K562 (cell line): ENCODE measurements around the gene TUBG2. TPM values are rescaled to one million over a fixed set of nuclear protein-coding genes. Genes with fewer than 3 reads are reported as not detected.

Experiments
- BRCA1 ChIP-seq, 2 experiments: fragments of 450-650 bp in 1 of 2; sonication (generic) in 1 of 2; formaldehyde crosslinking in 1 of 2; IDR thresholded peaks; 2 replicates each; pipeline versions ENCODE4 v1.5.0 to v1.6.1; 2017 to 2020; ENCODE audit warnings: mild to moderate bottlenecking in 1 of 2, missing genetic modification reagents in 1 of 2
- CHD4 ChIP-seq: fragments of 200-600 bp; sonication (generic); IDR thresholded peaks from 3 replicates; pipeline ENCODE4 v1.6.1; 2012; ENCODE audit warnings: low read depth, mild to moderate bottlenecking, mixed read lengths, low read length, inconsistent platforms; ENCODE audit not compliant: insufficient read depth, insufficient replicate concordance, poor library complexity, severe bottlenecking
- CREBBP ChIP-seq: IDR thresholded peaks from one replicate; pipeline ENCODE4 v1.6.1; 2012; ENCODE audit warnings: low read depth, mild to moderate bottlenecking, control low read depth, inconsistent platforms, low read length
- CREM ChIP-seq: IDR thresholded peaks from 2 replicates; pipeline ENCODE4 v1.6.1; 2014; ENCODE audit warnings: antibody characterized with exemption, low read depth
- HNRNPL ChIP-seq: fragments of 200-400 bp; formaldehyde crosslinking; IDR thresholded peaks from 2 replicates; pipeline ENCODE4 v1.6.1; 2017; ENCODE audit warnings: low read depth, mild to moderate bottlenecking, low read length
- MXI1 ChIP-seq: IDR thresholded peaks from 2 replicates; pipeline ENCODE4 v1.6.1; 2011; ENCODE audit warnings: low read depth, mild to moderate bottlenecking, improper control_type of control experiment, low read length
- NRF1 ChIP-seq, 2 experiments: fragments of 450-650 bp; IDR thresholded peaks in 1 of 2; conservative IDR thresholded peaks in 1 of 2; 2 replicates each; pipeline ENCODE4 v1.6.1; 2014; ENCODE audit warnings: mild to moderate bottlenecking in 2 of 2
- SMC3 ChIP-seq: conservative IDR thresholded peaks from 2 replicates; pipeline ENCODE4 v1.6.1; 2011; ENCODE audit warnings: low read depth, low read length, improper control_type of control experiment; ENCODE audit not compliant: insufficient read depth
- STAT5A ChIP-seq: IDR thresholded peaks from 2 replicates; pipeline ENCODE4 v1.6.1; 2012; ENCODE audit warnings: low read length, inconsistent platforms, borderline replicate concordance
- SUPT5H ChIP-seq: fragments of 450-650 bp; IDR thresholded peaks from 2 replicates; pipeline ENCODE4 v1.6.1; 2016
- TAF15 ChIP-seq: fragments of 200-400 bp; formaldehyde crosslinking; IDR thresholded peaks from 2 replicates; pipeline ENCODE4 v1.6.1; 2017; ENCODE audit warnings: mild to moderate bottlenecking, low read depth, low read length, moderate library complexity
- TOE1 ChIP-seq, 2 experiments: fragments of 450-650 bp in 1 of 2; sonication (generic) in 1 of 2; formaldehyde crosslinking in 1 of 2; IDR thresholded peaks; 2 replicates each; pipeline versions ENCODE4 v1.7.1 to v1.8.0; 2016 to 2022; ENCODE audit warnings: borderline replicate concordance in 2 of 2, mild to moderate bottlenecking in 2 of 2, antibody characterized with exemption in 1 of 2, inconsistent platforms in 1 of 2, low read depth in 1 of 2, missing genetic modification reagents in 1 of 2, moderate library complexity in 1 of 2
- ZBTB17 ChIP-seq: fragments of 450-650 bp; formaldehyde crosslinking; IDR thresholded peaks from 2 replicates; pipeline ENCODE4 v1.4.0; 2020; ENCODE audit warnings: mild to moderate bottlenecking
- ZFX ChIP-seq: sonication (generic); formaldehyde crosslinking; IDR thresholded peaks from 2 replicates; pipeline ENCODE4 v1.8.0; 2022; ENCODE audit warnings: mild to moderate bottlenecking, missing genetic modification reagents, moderate library complexity
- ZNF3 ChIP-seq: fragments of 250-450 bp; sonication (Bioruptor Pico); IDR thresholded peaks from 2 replicates; pipeline ENCODE4 v1.5.0; 2021; ENCODE audit warnings: mild to moderate bottlenecking, moderate library complexity
- ZNF561 ChIP-seq: fragments of 450-650 bp; formaldehyde crosslinking; conservative IDR thresholded peaks from 2 replicates; pipeline ENCODE4 v1.4.0; 2020; ENCODE audit warnings: mild to moderate bottlenecking, moderate library complexity
- polyA plus RNA-seq, 8 experiments: library from polyadenylated mRNA; depleted of rRNA in 4 of 8; stranded (reverse) in 5 of 8; unstranded in 3 of 8; fragments of >200 nt; fragmentation: Nextera tagmentation in 2 of 8; fragmentation: Illumina TruSeq in 1 of 8; extraction: Ambion mirVana in 2 of 8; extraction: Trizol in 1 of 8; gene quantifications; 2 replicates each; pipeline versions ENCODE4 v1.2.1 to v1.2.3, GENCODE V29; 2011 to 2014; ENCODE audit warnings: inconsistent platforms in 1 of 8, missing spikeins in 1 of 8
- total RNA-seq, 7 experiments: library from RNA; depleted of rRNA in 6 of 7; stranded (reverse); fragments of >200 nt in 6 of 7; fragmentation: Illumina TruSeq in 2 of 7; extraction: Trizol in 2 of 7; gene quantifications; 2 replicates each; pipeline versions ENCODE4 v1.2.1 to v1.2.3, GENCODE V29; 2011 to 2021; ENCODE audit warnings: low replicate concordance in 1 of 7
- TF ChIP-seq, protein P1 (sequence below): sonication (generic); formaldehyde crosslinking; IDR thresholded peaks from 2 replicates; pipeline ENCODE4 v1.8.0; 2022; ENCODE audit warnings: missing genetic modification reagents, mild to moderate bottlenecking, borderline replicate concordance
- TF ChIP-seq, protein P2 (sequence below): fragments of 150-350 bp; IDR thresholded peaks from 2 replicates; pipeline ENCODE4 v1.6.1; 2014; ENCODE audit warnings: low read depth, mild to moderate bottlenecking, low read length, borderline replicate concordance
- TF ChIP-seq, protein P3 (sequence below): fragments of 450-650 bp; IDR thresholded peaks from 2 replicates; pipeline ENCODE4 v1.6.1; 2017; ENCODE audit warnings: antibody characterized with exemption, mild to moderate bottlenecking

Gene TUBG2
- total and polyA plus RNA-seq, 9 of the 15 experiments (the other 6 are each of a cell fraction or from before 2014, with no cell fraction given) = 0.09 to 0.80 (median 0.24) TPM; not detected in 2

DNA sequence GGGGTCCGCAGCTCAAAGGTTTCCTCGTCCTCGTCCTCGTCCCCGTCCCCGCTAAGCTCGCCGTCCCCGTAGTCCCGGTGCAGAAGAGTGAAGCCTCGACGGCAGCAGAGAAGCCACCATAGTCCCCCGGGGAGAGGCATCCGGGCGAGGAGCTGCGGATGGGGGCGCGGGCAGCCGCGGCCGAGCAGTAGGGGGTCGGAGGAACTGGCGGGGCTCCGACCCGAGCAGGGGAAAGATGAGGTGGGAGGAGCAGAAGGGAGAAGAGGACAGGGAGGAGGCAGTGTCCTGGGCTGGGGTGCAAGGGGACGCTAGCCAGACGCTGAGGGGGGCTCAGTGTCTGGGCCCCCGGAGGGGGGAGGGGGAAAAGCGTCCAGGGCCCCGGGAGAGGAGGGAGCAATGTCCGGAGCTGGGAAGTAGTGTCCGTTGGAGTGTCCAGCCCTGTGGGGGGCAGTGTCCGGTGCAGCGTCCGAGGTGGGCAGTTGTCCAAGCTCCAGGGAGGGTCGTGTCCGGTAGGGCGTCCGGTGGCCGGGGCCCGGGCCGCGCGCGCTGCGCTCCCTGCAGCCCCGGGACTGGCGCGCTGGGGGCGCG, 17.4 kb downstream of the TUBG2 start, which contains the start of gene PLEKHH3 (continued):
- TF ChIP-seq TOE1 (IDR thresholded peaks at IDR 0.05; ENCODE audit: borderline replicate concordance) = no peak
- no peak for TF ChIP-seq TOE1 (CRISPR knock-in tag; IDR thresholded peaks at IDR 0.05; ENCODE audit: borderline replicate concordance, low read depth)
- no peak for TF ChIP-seq HNRNPL
- TF ChIP-seq TAF15 = no peak
- TF ChIP-seq MXI1 = 0 out of 2 replicates have a peak, but pooled peaks have one; percentile 15
- TF ChIP-seq CREBBP = no peak
- TF ChIP-seq STAT5A = no peak
- TF ChIP-seq ZNF561 = no peak
- TF ChIP-seq, protein P1, sequence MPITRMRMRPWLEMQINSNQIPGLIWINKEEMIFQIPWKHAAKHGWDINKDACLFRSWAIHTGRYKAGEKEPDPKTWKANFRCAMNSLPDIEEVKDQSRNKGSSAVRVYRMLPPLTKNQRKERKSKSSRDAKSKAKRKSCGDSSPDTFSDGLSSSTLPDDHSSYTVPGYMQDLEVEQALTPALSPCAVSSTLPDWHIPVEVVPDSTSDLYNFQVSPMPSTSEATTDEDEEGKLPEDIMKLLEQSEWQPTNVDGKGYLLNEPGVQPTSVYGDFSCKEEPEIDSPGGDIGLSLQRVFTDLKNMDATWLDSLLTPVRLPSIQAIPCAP = no peak
- TF ChIP-seq ZFX (CRISPR knock-in tag) = no peak; the same call in none of the 2 replicates
- TF ChIP-seq SUPT5H = peak; percentile 57
- no peak for TF ChIP-seq BRCA1 (IDR thresholded peaks at IDR 0.05)
- TF ChIP-seq BRCA1 (CRISPR knock-in tag; IDR thresholded peaks at IDR 0.05) = no peak
- no peak for TF ChIP-seq SMC3
- no peak for TF ChIP-seq ZNF3 (CRISPR knock-in tag)
- TF ChIP-seq ZBTB17 (CRISPR knock-in tag) = no peak
- TF ChIP-seq CREM = no peak
- TF ChIP-seq NRF1 (conservative IDR thresholded peaks at IDR 0.05 in 1 of 2, IDR thresholded peaks at IDR 0.05 in 1 of 2) = 0 out of 4 replicates have a peak, but pooled peaks of 1 of the 2 experiments have one; percentile 24
- TF ChIP-seq, protein P2, sequence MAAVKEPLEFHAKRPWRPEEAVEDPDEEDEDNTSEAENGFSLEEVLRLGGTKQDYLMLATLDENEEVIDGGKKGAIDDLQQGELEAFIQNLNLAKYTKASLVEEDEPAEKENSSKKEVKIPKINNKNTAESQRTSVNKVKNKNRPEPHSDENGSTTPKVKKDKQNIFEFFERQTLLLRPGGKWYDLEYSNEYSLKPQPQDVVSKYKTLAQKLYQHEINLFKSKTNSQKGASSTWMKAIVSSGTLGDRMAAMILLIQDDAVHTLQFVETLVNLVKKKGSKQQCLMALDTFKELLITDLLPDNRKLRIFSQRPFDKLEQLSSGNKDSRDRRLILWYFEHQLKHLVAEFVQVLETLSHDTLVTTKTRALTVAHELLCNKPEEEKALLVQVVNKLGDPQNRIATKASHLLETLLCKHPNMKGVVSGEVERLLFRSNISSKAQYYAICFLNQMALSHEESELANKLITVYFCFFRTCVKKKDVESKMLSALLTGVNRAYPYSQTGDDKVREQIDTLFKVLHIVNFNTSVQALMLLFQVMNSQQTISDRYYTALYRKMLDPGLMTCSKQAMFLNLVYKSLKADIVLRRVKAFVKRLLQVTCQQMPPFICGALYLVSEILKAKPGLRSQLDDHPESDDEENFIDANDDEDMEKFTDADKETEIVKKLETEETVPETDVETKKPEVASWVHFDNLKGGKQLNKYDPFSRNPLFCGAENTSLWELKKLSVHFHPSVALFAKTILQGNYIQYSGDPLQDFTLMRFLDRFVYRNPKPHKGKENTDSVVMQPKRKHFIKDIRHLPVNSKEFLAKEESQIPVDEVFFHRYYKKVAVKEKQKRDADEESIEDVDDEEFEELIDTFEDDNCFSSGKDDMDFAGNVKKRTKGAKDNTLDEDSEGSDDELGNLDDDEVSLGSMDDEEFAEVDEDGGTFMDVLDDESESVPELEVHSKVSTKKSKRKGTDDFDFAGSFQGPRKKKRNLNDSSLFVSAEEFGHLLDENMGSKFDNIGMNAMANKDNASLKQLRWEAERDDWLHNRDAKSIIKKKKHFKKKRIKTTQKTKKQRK = no peak
- no peak for TF ChIP-seq CHD4
- TF ChIP-seq, protein P3, sequence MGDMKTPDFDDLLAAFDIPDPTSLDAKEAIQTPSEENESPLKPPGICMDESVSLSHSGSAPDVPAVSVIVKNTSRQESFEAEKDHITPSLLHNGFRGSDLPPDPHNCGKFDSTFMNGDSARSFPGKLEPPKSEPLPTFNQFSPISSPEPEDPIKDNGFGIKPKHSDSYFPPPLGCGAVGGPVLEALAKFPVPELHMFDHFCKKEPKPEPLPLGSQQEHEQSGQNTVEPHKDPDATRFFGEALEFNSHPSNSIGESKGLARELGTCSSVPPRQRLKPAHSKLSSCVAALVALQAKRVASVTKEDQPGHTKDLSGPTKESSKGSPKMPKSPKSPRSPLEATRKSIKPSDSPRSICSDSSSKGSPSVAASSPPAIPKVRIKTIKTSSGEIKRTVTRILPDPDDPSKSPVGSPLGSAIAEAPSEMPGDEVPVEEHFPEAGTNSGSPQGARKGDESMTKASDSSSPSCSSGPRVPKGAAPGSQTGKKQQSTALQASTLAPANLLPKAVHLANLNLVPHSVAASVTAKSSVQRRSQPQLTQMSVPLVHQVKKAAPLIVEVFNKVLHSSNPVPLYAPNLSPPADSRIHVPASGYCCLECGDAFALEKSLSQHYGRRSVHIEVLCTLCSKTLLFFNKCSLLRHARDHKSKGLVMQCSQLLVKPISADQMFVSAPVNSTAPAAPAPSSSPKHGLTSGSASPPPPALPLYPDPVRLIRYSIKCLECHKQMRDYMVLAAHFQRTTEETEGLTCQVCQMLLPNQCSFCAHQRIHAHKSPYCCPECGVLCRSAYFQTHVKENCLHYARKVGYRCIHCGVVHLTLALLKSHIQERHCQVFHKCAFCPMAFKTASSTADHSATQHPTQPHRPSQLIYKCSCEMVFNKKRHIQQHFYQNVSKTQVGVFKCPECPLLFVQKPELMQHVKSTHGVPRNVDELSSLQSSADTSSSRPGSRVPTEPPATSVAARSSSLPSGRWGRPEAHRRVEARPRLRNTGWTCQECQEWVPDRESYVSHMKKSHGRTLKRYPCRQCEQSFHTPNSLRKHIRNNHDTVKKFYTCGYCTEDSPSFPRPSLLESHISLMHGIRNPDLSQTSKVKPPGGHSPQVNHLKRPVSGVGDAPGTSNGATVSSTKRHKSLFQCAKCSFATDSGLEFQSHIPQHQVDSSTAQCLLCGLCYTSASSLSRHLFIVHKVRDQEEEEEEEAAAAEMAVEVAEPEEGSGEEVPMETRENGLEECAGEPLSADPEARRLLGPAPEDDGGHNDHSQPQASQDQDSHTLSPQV = no peak
